NB4 (cell line): ENCODE results near the gene CFAP299.

Experiments used
- DNase-seq: peaks from one replicate; pipeline ENCODE4 v3.0.0; 2010; ENCODE audit warnings: low read depth
- H3K4me3 ChIP-seq: one replicate; pipeline ENCODE4 v1.5.1; 2011; ENCODE audit warnings: mild to moderate bottlenecking, low read depth, low read length, moderate library complexity
- MYC ChIP-seq: IDR thresholded peaks from 2 replicates; pipeline ENCODE4 v1.6.1; 2011; ENCODE audit warnings: low read depth, low read length
- POLR2A ChIP-seq: IDR thresholded peaks from 2 replicates; pipeline ENCODE4 v1.6.1; 2011; ENCODE audit warnings: mild to moderate bottlenecking; ENCODE audit not compliant: insufficient read length; ENCODE audit errors: extremely low read depth
- TF ChIP-seq, protein P1 (sequence below): IDR thresholded peaks from 2 replicates; pipeline ENCODE4 v1.6.1; 2011; ENCODE audit warnings: low read depth, low read length
- TF ChIP-seq, protein P2 (sequence below): IDR thresholded peaks from one replicate; pipeline ENCODE4 v1.5.1; 2012; ENCODE audit warnings: low read depth, low read length

Gene CFAP299

DNA sequence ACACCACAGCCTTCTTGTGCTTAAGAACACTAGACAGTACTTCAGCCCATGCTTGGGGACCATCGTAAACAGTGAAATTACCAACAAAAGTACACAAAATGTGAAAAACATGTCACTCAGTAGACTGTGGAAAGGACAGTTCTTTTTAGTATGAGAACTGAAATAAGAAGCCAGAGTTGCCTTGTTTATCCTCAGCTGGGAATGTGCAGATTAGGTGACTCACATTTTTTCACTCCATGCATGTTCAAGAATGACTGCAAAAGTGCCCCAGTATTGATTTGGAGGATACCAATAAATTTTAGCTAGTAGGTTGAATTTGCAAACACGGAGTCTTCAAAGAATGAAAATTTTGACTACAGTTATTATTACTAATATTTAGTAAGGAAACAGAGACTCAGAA, 671.9 kb downstream of the CFAP299 start:
- no peak for DNase-seq
- TF ChIP-seq, protein P1, sequence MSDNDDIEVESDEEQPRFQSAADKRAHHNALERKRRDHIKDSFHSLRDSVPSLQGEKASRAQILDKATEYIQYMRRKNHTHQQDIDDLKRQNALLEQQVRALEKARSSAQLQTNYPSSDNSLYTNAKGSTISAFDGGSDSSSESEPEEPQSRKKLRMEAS = no peak
- TF ChIP-seq, protein P2, sequence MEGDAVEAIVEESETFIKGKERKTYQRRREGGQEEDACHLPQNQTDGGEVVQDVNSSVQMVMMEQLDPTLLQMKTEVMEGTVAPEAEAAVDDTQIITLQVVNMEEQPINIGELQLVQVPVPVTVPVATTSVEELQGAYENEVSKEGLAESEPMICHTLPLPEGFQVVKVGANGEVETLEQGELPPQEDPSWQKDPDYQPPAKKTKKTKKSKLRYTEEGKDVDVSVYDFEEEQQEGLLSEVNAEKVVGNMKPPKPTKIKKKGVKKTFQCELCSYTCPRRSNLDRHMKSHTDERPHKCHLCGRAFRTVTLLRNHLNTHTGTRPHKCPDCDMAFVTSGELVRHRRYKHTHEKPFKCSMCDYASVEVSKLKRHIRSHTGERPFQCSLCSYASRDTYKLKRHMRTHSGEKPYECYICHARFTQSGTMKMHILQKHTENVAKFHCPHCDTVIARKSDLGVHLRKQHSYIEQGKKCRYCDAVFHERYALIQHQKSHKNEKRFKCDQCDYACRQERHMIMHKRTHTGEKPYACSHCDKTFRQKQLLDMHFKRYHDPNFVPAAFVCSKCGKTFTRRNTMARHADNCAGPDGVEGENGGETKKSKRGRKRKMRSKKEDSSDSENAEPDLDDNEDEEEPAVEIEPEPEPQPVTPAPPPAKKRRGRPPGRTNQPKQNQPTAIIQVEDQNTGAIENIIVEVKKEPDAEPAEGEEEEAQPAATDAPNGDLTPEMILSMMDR = no peak
- TF ChIP-seq POLR2A (no peak), MYC (no peak)
- no peak overlapping the region for H3K4me3 ChIP-seq
